ENCODE data around the gene THRB.

Gene THRB

DNA sequence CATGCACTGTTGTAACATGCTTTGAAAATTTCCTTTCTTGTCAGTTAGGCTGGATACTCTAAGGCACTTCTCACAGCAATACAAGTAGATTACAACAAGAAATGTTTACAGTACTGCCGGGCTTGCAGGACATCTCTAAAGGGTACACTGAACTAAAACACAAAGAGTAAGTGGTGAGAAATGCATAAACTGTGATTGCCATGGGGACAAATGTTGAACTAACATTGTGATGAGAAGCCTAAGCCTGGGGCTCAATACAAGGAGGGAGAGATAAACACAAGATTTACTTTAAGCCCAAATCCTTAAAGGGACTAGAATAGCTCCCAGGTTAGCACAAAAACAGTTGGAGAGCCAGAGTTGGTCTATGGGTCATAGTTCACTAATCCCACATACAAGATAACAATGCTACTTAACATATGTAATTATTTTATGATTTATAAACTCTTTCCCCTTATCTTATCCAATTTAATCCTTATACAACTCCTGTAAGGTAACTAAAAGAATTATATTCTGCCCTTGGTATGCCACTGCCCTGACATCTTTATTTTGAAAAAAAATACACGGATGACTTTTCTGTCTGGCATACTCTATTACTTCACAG, 126.9 kb downstream of the THRB start:
- Histone ChIP-seq H3K9me2 (replicated peaks; ENCODE audit: low read depth, low read length) (no peaks in the 10 kb centered on the region), H3K4me2 (ENCODE audit: low read depth, low read length, poor library complexity, severe bottlenecking) (no peak overlapping the region), H3K79me2 (ENCODE audit: insufficient read depth, low read length) (no peaks in the 10 kb centered on the region), H3K4me1 (ENCODE audit: insufficient read depth, low read length, poor library complexity, severe bottlenecking) (no peaks in the 10 kb centered on the region), H3K9me3 (ENCODE audit: insufficient read depth, low read depth, low read length) (no peaks in the 10 kb centered on the region), H3K36me3 (ENCODE audit: insufficient read depth, low read length) (no peaks in the 10 kb centered on the region), H3K27me3 (ENCODE audit: insufficient read depth, low read length, poor library complexity, severe bottlenecking) (no peaks in the 10 kb centered on the region), H4K20me1 (ENCODE audit: insufficient read depth, low read length, poor library complexity, severe bottlenecking) (no peaks in the 10 kb centered on the region), H3K9ac (ENCODE audit: low read depth, low read length, poor library complexity, severe bottlenecking) (no peak overlapping the region), H3F3A (ENCODE audit: low read depth) (no peaks in the 10 kb centered on the region), H3K4me3 (ENCODE audit: low read length, poor library complexity, severe bottlenecking) (no peak overlapping the region), H2AFZ (ENCODE audit: low read length) (no peak overlapping the region)
- TF ChIP-seq, protein P1, sequence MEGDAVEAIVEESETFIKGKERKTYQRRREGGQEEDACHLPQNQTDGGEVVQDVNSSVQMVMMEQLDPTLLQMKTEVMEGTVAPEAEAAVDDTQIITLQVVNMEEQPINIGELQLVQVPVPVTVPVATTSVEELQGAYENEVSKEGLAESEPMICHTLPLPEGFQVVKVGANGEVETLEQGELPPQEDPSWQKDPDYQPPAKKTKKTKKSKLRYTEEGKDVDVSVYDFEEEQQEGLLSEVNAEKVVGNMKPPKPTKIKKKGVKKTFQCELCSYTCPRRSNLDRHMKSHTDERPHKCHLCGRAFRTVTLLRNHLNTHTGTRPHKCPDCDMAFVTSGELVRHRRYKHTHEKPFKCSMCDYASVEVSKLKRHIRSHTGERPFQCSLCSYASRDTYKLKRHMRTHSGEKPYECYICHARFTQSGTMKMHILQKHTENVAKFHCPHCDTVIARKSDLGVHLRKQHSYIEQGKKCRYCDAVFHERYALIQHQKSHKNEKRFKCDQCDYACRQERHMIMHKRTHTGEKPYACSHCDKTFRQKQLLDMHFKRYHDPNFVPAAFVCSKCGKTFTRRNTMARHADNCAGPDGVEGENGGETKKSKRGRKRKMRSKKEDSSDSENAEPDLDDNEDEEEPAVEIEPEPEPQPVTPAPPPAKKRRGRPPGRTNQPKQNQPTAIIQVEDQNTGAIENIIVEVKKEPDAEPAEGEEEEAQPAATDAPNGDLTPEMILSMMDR (conservative IDR thresholded peaks at IDR 0.05; ENCODE audit: low read length) = no peak
- no peak for TF ChIP-seq EZH2phosphoT487 (IDR thresholded peaks at IDR 0.05; ENCODE audit: borderline replicate concordance)

DNA sequence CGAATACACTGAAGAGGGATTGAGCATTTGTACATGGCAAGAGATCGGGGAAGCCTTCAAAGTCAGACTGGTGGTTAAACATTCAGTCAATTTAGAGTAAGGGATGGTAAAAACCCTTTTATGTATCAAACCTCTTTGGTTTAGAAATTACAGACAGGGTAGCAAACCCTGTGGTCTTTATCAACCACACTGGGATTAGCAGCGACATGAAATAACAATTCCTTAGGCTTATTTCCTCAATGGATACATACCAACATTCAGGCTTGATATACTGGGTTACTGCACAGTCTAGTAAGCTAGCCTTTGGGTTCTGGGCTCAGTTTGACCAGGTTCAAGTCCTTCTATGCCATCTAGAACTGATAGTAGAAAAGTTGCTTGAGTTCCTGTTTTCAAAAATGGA, 127.4 kb downstream of the THRB start:
- TF ChIP-seq, protein P1 (conservative IDR thresholded peaks at IDR 0.05; ENCODE audit: low read length) = no peak
- TF ChIP-seq EZH2phosphoT487 (IDR thresholded peaks at IDR 0.05; ENCODE audit: borderline replicate concordance) = no peak
- Histone ChIP-seq H3K27me3 (ENCODE audit: insufficient read depth, low read length, poor library complexity, severe bottlenecking) (no peaks in the 10 kb centered on the region), H3K9ac (ENCODE audit: low read depth, low read length, poor library complexity, severe bottlenecking) (no peak overlapping the region), H4K20me1 (ENCODE audit: insufficient read depth, low read length, poor library complexity, severe bottlenecking) (no peaks in the 10 kb centered on the region), H3K4me2 (ENCODE audit: low read depth, low read length, poor library complexity, severe bottlenecking) (no peak overlapping the region), H3F3A (ENCODE audit: low read depth) (no peaks in the 10 kb centered on the region), H2AFZ (ENCODE audit: low read length) (no peak overlapping the region), H3K36me3 (ENCODE audit: insufficient read depth, low read length) (no peaks in the 10 kb centered on the region), H3K9me3 (ENCODE audit: insufficient read depth, low read depth, low read length) (no peaks in the 10 kb centered on the region), H3K4me1 (ENCODE audit: insufficient read depth, low read length, poor library complexity, severe bottlenecking) (no peaks in the 10 kb centered on the region), H3K9me2 (replicated peaks; ENCODE audit: low read depth, low read length) (no peaks in the 10 kb centered on the region), H3K4me3 (ENCODE audit: low read length, poor library complexity, severe bottlenecking) (no peak overlapping the region), H3K79me2 (ENCODE audit: insufficient read depth, low read length) (no peaks in the 10 kb centered on the region)

DNA sequence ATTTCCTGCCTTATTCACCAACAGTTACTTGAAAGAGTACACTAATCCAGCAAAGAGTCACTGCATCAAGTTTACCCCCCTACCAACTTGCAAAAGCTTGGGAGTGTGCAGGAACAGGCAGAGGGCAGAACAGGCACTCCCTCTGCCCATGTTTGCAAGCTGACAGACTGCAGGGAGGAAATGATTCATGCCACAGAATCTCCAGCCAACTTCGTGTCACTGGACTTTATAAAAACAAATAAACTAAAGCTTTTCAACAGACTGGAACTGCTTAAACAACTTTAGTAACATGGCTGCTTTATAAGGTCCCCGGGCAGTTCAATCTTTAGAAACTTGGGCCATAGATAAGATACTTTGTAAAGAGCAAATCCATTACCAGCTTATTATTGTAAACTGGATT, 129.5 kb downstream of the THRB start:
- Histone ChIP-seq H3K4me3 (ENCODE audit: low read length, poor library complexity, severe bottlenecking) (no peak overlapping the region), H3K4me2 (ENCODE audit: low read depth, low read length, poor library complexity, severe bottlenecking) (no peak overlapping the region), H2AFZ (ENCODE audit: low read length) (no peak overlapping the region), H3K9ac (ENCODE audit: low read depth, low read length, poor library complexity, severe bottlenecking) (no peak overlapping the region), H3F3A (ENCODE audit: low read depth) (no peaks in the 10 kb centered on the region), H4K20me1 (ENCODE audit: insufficient read depth, low read length, poor library complexity, severe bottlenecking) (no peaks in the 10 kb centered on the region), H3K79me2 (ENCODE audit: insufficient read depth, low read length) (no peaks in the 10 kb centered on the region), H3K9me3 (ENCODE audit: insufficient read depth, low read depth, low read length) (no peaks in the 10 kb centered on the region), H3K36me3 (ENCODE audit: insufficient read depth, low read length) (no peaks in the 10 kb centered on the region), H3K4me1 (ENCODE audit: insufficient read depth, low read length, poor library complexity, severe bottlenecking) (no peaks in the 10 kb centered on the region), H3K27me3 (ENCODE audit: insufficient read depth, low read length, poor library complexity, severe bottlenecking) (no peaks in the 10 kb centered on the region), H3K9me2 (replicated peaks; ENCODE audit: low read depth, low read length) (no peaks in the 10 kb centered on the region)
- TF ChIP-seq EZH2phosphoT487 (IDR thresholded peaks at IDR 0.05; ENCODE audit: borderline replicate concordance) = no peak
- TF ChIP-seq, protein P1 (conservative IDR thresholded peaks at IDR 0.05; ENCODE audit: low read length) = no peak

Data from Loucy (cell line).